HG03439 (cell line): ENCODE measurements around the gene RRAGA.
A peak's percentile ranks its signal among the peaks of the same experiment; 100 is the strongest.
"Not testable (repeated sequence)": the region's sequence is repeated elsewhere in the genome, so short reads cannot be mapped to it uniquely, and the experiment has no call there.

Experiments
- ATAC-seq: cut with Tn5 transposase; IDR thresholded peaks from one replicate; pipeline ENCODE4 v1.9.1; 2021; ENCODE audit warnings: mild to moderate bottlenecking, moderate library complexity; ENCODE audit not compliant: unreplicated experiment

The RRAGA gene

DNA sequence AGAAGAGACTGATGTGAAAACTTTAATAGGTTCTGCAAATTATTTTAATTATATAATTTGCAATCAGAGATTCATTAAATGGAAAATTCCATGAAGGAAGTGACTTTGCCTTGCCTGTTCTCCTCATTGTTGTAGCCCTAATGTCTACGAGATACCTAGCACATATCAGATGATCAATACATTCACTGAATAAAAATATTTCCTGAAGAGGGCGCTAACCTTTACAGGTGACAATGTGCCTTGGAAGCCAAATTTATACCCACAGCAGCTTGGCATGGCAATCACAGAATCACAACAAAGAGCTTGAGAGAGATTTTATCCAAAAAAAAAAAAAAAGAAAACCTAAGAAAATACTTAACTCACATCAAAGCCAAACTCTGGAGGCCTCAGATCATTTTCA lies 36.1 kb downstream of the RRAGA start:
- ATAC-seq, result peak; percentile 71

DNA sequence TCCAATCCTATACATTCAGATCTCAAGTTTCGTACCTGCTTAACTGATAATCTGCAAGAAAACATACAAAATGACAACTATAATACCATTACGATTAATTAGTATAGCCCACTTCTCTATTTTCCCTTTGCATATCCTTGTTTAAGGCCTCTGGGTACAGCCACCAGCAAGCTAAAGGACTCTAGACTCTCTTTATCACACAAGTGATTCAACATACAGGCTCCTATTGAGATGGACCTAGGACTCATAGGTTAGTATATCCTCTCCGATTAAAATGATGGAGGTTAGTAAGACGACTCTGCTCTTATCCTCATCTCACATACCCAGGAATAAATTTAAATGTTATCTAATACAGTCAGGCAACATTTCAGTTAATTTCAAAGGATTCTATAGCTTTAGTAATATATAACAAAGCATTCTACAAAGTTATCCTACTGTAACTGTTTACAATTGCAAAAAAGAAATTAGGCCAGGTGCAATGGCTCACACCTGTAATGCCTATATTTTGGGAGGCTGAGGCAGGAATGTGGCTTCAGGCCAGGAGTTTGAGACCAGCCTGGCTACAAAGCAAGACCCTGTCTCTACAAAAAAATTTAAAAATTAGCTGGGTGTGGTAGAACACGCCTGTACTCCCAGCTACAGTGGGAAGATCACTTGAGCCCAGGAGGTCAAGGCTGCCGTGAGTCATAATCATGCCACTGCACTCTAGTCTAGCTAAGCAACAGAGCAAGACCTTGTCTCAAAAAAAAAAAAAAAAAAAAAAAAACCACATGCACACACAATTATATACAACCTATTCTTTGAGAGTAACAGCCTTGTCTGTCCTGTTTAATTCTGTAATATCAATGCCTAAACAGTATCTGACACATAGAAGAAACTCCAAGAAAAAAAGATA lies 38.1 kb downstream of the RRAGA start:
- ATAC-seq, result no peak

DNA sequence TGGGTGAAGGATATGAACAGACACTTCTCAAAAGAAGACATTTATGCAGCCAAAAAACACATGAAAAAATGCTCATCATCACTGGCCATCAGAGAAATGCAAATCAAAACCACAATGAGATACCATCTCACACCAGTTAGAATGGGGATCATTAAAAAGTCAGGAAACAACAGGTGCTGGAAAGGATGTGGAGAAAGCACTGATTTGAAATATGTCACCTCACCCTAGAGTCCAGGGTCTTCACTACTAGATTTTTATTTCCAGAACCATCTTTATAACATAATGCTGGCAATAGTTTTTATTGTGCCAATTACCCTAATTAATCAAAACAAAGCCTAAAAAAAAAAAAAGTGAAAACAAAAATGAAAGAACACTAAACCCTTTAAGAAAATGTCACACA lies 48.2 kb downstream of the RRAGA start:
- not testable (repeated sequence) for ATAC-seq
